ENCODE data around the gene PDIA5.
"Not testable (repeated sequence)": the region's sequence is repeated elsewhere in the genome, so short reads cannot be mapped to it uniquely, and the experiment has no call there.

The PDIA5 gene

DNA sequence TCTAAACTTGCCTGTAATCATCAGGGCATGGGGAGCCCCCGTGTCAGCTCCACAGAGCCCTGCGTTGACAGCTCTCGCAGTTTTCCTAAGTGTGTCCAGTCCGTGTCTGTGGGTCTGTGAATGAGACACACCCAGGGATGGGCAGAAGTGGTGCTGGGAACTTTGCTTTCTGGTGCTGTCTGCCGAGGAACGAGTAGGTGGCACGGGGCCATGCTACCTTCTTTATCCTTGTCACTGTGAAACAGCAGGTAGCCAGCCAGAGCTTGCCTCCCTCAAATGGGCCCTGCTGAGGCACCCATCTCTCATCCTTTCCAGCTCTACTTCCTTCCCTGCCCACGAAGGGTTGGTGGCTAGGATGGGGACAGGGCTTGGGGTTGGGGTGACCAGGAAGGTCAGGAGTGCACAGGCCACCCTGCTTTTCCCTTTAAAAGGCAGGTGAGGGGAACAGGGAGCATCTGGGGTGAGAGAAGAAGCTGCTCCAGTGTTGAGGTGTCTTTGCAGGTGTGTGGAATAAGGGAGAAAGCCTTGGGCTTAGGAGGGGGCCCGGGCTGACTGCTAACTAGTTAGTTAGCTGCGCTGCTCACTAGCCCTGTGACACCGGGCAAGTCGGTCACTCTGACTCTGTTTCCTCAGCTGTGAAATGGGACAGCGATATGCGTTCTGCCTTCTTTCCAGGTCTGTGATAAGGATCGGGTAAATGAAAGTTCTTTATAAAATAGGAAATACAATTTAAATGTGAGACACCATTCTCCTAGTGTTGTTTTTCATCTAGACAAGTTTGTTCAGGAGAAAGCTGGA is 27.9 kb downstream of the PDIA5 start:
- DNase-seq = no peak

DNA sequence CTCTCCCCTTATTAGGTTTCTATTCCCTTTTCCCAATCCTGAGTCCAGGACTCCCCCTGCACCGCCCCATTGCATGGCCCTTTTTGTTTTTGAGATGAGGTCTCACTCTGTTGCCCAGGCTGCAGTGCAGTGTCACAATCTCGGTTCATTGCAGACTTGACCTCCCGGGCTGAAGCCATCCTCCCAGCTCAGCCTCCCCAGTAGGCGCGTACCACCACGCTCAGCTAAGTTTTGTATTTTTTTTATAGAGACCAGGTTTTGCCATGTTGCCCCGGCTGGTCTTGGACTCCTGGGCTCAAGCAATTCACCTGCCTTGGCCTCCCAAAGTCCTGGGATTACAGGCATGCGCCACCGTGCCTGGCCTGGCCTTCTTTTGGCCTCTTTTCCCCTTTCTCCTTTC is 29.3 kb downstream of the PDIA5 start:
- no peak for DNase-seq

- no peak for DNase-seq
These were observed 29.9 kb downstream of the PDIA5 start for GRCh38 chr3:123096731-123097130.

DNA sequence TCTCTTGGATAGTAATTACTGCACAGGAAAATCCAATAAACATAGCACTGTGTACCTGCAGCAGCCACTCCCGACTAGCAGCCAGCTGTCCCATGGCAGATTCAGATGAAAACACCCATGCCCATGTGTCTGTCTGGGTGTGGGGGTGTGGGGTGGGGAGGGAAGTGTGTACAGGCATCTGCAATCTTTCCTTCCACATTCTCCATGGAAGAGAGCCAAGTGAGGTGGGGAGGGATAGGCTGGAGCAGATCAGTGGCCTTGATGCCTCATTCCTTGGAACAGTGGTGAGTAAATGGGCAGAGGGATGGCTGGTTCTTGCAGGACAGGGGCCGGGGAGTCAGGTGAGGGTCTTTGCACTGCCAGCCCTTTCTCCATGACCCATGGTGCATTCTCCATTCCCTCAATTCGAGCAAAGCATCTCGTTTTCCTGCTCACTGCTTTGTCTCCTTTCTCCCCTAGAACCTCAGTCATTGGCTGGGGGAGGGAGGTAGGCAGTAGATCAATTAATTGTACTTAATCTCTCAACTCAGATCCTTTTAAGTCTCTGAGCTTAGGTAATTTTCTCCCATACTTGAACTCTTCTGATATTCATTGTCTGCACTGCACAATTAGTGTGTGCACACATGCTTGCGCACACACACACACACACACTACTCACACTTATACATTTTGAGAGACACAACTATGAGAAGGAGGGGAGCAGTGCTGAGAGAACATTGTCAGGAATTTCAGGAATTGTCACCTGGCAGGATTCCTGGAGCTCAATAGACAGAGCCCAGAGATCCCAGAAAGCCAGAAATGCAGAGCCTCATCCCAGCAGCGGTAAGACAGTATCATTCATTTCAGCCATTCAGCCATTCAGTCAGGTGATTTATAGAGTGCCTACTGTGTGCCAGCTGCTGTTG is 31.9 kb downstream of the PDIA5 start:
- DNase-seq = no peak

GRCh38 chr3:123099331-123100192 is 32.7 kb downstream of the PDIA5 start:
- DNase-seq = no peak

DNA sequence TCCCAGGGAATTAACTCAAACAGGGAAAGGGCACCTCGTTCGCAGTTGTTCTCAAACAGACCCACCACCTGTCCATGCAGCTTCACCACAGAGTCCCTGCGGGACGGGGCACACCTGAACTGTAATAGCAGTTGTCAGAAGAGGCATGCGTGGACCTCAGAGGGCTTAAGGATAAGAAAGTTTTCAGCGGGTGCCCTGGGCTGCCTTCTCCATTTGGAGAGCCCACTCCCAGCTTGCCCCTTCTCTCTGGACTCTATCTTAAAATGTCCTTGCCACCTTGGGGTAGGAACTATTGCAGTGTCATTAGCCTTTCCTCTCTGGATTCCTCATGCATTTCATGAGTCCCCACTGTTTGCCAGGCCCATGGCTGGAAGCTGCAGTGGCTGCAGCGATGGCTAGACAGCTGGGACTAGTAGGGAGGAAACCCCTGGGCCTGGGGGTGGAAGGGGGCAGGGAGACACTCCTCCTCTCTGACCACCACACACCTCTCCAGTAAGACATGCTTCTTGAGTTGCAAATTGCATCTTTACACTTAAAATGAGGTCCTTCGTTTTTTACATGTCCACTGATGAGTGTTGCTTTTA is 33.5 kb downstream of the PDIA5 start:
- no peak for DNase-seq

GRCh38 chr3:123102249-123102648 is 35.4 kb downstream of the PDIA5 start:
- DNase-seq = no peak

DNA sequence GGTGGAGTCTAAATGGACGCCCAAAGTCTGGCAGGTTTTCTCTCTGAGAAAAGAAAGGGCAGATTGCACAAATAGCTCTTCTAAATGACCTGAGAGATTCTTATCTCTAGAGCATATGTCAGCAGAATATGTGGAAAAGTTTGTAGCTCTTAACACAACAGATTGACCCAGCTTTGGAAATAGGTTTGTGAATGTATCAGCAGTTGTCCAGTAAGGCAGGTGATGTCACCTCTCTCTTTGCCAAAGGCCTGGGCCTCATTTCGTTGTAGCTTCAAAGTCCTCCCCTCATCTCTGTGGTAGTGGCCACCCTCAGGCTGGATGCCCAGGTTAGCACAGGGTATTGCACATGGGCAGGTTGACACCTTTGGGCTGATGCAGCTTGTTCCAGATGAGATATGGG is 36.0 kb downstream of the PDIA5 start:
- no peak for DNase-seq

- DNase-seq = no peak
These were observed 37.7 kb downstream of the PDIA5 start for GRCh38 chr3:123104550-123104949.

DNA sequence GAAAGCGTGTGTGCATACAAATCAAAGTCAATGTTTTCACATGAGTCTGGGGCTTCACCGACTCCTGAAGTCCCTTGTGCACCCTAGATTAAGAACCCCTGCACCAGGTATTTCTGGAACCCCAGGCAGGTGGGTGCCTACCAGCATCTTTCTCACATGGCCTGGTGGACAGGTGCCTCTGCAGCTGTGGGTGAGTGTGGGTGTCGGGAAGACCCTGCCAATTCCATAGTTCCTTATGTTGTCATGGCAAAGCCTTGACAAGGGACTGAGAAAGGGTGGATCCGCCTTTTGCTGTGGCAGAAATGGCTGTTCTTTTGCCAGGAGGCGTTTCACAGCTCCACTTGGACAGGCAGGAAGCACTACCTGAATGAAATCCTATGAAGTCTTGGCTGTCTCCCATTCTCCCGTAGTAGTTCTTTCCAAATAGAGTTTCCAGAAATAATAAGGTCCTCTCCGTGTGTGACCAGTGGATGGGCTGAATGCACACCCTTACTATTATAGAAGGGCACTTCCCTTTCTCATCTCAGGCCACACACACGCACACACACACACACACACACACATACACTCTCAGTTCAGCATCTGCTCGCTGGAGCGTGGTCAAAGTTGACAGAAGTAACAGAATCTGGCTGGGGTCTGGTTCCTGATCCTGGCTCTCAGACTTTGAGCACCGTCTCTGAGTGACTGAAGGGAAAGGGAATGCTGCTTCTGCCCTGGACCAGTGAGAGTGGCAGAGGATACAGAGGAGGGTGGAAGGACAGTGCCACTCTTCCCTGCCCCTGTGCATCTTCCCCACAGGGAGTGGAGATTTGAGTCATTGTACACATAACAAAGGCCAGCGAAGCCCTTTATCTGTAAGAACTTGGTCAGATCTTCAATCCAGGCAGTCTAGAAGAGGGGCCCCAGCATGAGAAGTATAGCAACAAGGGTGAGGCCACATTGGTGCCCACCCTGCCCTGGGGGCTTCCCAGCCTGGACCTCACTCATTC is 38.7 kb downstream of the PDIA5 start:
- DNase-seq = no peak

GRCh38 chr3:123110282-123110975 is 43.6 kb downstream of the PDIA5 start:
- no peak for DNase-seq

DNA sequence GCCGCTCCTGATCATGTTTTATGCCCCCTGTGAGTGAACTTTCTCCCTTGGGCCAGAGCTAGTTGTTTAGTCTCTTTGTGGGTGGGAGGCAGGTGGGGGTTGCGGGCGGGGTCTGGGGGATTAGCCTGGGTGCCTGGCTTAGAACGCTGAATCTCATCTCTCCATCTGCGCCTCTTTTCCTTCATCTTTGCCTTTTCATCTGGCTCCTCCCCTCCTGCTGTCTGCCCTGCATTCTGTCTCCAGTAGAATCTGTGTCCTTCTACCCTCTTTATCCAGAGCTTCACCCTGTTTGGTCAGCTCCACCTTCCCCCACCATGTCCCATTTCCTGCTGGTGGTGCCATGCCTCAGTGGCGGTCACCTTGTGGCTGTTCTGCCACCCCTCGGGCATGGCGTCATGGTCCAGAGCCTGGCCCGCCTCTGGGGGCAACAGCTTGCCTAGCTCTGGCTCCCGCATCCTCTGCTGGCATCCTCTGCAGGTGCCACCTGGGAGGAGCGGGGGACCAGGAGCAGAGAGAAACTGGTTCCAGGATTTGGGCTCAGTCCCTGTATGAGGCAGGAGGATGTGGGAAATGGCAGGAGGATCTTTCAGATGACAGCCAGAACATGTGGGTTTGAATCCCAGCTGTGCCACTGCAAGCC is 44.3 kb downstream of the PDIA5 start:
- no peak for DNase-seq

DNA sequence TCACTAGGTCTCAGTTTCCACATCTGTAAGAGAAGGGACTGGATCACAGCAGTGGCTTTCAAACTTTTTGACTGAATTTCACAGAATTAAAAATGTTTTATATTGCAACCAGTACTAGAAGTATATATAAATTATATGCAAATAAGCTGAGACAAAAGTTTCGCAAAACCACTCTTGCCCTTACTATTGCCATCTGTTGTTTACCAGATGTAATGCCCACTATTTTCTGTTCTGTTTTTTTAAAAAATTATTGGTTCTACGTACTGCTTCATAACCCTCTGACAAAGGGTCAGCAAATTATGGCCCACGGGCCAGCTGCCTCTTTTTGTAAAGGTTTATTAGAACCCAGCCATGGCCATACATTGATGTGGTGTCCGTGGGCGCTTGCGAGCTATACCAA is 44.8 kb downstream of the PDIA5 start:
- no peak for DNase-seq

DNA sequence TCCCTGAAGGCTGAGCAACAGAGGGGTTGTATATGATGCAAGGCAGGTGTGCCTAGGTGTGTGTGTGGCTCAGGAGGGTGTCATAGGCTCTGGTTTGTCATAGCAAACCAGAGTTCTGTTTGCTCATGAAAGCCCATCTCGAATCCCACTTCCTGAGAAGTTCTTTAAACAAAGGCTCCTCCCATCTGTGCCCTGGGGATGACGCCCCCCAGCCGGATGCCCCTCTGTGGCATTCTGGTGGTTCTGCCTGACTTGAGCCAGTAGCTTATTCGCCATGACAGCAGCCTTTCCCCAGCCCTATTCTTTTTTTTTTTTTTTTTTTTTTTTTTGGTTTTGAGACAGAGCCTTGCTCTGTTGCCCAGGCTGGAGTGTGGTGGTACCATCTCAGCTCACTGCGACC is 45.4 kb downstream of the PDIA5 start:
- DNase-seq = no peak

DNA sequence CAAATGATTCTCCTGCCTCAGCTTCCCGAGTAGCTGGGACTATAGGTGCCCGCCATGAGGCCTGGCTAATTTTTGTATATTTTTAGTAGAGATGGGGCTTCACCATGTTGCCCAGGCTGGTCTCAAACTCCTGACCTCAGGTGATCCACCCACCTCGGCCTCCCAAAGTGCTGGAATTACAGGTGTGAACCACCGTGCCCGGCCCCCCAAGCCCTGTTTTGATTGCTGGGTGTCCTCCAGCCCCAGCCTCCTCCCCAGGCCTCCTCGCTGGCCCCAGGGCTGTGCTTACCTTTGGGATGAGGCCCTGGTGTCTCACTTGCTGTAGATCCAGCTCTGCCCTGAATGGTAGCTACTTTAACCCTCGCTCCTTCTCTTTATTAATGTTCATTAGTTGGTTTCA is 45.8 kb downstream of the PDIA5 start:
- DNase-seq = not testable (repeated sequence)

DNA sequence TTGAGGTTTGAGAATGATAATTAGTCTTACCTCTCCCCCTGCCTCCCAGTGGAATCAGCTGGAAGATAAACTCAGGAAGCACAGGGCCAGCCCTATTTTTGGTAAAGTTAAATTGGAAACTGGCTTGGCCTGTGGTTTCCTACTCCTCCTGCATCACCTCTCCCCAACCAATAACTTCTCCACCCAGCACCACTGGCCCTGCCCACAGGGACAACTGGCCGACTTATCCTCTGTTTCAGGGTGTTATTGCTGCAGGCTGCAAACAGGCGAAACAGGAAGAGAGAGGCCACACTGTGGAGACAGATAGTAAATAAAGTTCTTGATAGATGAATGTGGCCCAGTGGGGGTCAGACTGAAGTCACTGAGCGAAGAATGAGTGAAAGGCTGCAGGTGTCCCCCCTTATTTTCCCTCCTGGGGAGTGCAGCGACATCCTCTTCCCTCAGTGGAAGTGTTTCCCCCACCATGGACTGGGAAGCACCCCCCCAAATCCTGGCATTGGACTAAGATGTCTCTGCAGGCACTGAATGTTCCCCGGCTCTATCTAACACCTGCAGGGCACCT is 47.1 kb downstream of the PDIA5 start:
- DNase-seq = no peak

GRCh38 chr3:123116116-123116515 is 49.3 kb downstream of the PDIA5 start:
- DNase-seq = no peak

GRCh38 chr3:123119388-123119787 is 52.6 kb downstream of the PDIA5 start:
- DNase-seq = no peak

DNA sequence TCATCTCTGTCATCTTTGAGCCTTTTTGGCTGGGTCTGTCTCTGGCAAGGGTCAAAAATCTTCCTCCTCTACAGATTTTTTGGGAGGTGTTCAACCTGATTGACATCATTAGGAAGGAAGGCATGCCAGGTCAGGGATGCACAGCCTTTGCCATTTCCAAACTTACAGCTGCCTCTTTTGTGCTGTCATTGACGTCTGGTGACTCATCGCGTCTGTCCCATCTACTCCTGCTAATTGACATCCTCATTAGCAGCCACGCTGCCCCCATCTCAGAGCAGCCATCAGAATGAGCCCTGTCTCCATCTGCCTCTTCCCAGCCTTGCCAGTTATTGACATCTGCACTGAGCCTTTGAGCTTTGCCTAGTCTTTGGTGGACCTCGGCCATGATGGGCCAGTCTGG is 53.0 kb downstream of the PDIA5 start:
- DNase-seq = no peak

DNA sequence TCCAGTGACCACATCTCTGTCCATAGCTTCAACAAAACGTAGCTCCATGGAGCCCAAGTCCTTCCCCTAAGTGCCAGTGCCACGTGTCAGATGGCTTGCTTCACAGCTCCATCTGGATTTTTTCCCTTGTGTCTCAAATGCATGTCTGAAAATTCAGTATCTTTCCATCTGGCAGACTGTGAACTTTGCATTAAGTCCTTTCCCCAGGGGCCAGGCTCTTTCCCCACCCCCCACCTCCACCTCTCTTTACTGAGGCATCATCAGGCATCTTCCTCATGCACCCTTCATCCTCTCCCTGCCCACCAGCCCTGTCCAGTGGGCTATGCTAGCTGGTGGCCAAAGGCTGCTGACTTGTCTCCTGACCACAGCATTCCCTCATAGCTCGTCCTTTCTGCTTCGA is 53.7 kb downstream of the PDIA5 start:
- no peak for DNase-seq

Data from DMS79 treated with DMSO at 0.1 percent for 48 hours (cell line).